GM12801 (cell line): ENCODE measurements around the gene DDA1.

Experiments
- CTCF ChIP-seq: IDR thresholded peaks from one replicate; pipeline ENCODE4 v1.5.1; 2011; ENCODE audit warnings: control low read depth; ENCODE audit not compliant: insufficient read length; ENCODE audit errors: extremely low read depth

The DDA1 gene

GRCh38 chr19:17320435-17320834 lies 11.1 kb downstream of the DDA1 start:
- no peak for TF ChIP-seq CTCF

- no peak for TF ChIP-seq CTCF
These were observed 12.5 kb downstream of the DDA1 start for GRCh38 chr19:17321655-17322489.

GRCh38 chr19:17322854-17323253 lies 13.5 kb downstream of the DDA1 start:
- no peak for TF ChIP-seq CTCF

- TF ChIP-seq CTCF, result no peak
These were observed 14.1 kb downstream of the DDA1 start for GRCh38 chr19:17323300-17323963.

GRCh38 chr19:17323964-17324332 lies 14.6 kb downstream of the DDA1 start:
- no peak for TF ChIP-seq CTCF

GRCh38 chr19:17324357-17325114 lies 15.2 kb downstream of the DDA1 start:
- no peak for TF ChIP-seq CTCF

- no peak for TF ChIP-seq CTCF
These were observed 15.8 kb downstream of the DDA1 start for GRCh38 chr19:17325133-17325532.
